SK-N-SH (cell line): ENCODE results near the gene ARMH3. TPM values are rescaled to one million over a fixed set of nuclear protein-coding genes. Genes with fewer than 3 reads are reported as not detected.

ENCODE experiments used
- CTCF ChIA-PET: fragments of 300-600, 350-600 bp; formaldehyde crosslinking; extraction: SDS; loops from one replicate; lab custom pipeline; 2021; lab: Yijun Ruan, JAX
- POLR2A ChIA-PET: fragments of 350-600 bp; sonication (Branson Sonifier 250); formaldehyde crosslinking; extraction: SDS; loops from one replicate; lab custom pipeline; 2020; ENCODE audit warnings: antibody characterized with exemption, inconsistent platforms; lab: Yijun Ruan, JAX
- DNase-seq: peaks from one replicate; pipeline ENCODE4 v3.0.0; 2012
- H2AFZ ChIP-seq: fragments of 200-600 bp; sonication (generic); 2 replicates; pipeline ENCODE4 v1.8.1; 2016; ENCODE audit warnings: antibody characterized with exemption, mild to moderate bottlenecking, low read depth
- H3F3A ChIP-seq: fragments of 200-600 bp; sonication (generic); replicated peaks from 2 replicates; pipeline ENCODE3; 2016; ENCODE audit warnings: antibody characterized with exemption, mild to moderate bottlenecking; ENCODE audit not compliant: insufficient read depth
- H3K27ac ChIP-seq, 2 experiments: fragments of 200-500 bp in 1 of 2; fragments of 200-600 bp in 1 of 2; sonication (Bioruptor generic) in 1 of 2; sonication (generic), shearing (Covaris generic) in 1 of 2; 2 replicates each; pipeline versions ENCODE4 v1.5.1 to v1.6.1; 2014 to 2016; ENCODE audit warnings: low read depth in 2 of 2, inconsistent platforms in 1 of 2, low read length in 1 of 2, mild to moderate bottlenecking in 1 of 2, mixed read lengths in 1 of 2
- H3K27me3 ChIP-seq: fragments of 200-600 bp; sonication (generic), shearing (Covaris generic); 2 replicates; pipeline ENCODE4 v1.6.1; 2016; ENCODE audit warnings: mixed run types; ENCODE audit not compliant: insufficient read depth
- H3K36me3 ChIP-seq, 2 experiments: fragments of 200-500 bp in 1 of 2; fragments of 200-600 bp in 1 of 2; sonication (Bioruptor generic) in 1 of 2; sonication (generic) in 1 of 2; replicated peaks in 1 of 2; 2 replicates each; pipeline versions ENCODE3 to v1.5.1; 2014 to 2016; ENCODE audit warnings: low read length in 1 of 2, mild to moderate bottlenecking in 1 of 2; ENCODE audit not compliant: insufficient read depth in 2 of 2, control insufficient read depth in 1 of 2
- H3K4me1 ChIP-seq, 2 experiments: fragments of 200-500 bp in 1 of 2; fragments of 200-600 bp in 1 of 2; sonication (Bioruptor generic) in 1 of 2; sonication (generic), shearing (Covaris generic) in 1 of 2; 2 replicates each; pipeline versions ENCODE4 v1.5.1 to v1.6.1; 2014 to 2016; ENCODE audit warnings: low read depth in 1 of 2, low read length in 1 of 2, mixed run types in 1 of 2; ENCODE audit not compliant: insufficient read depth in 2 of 2, control insufficient read depth in 1 of 2
- H3K4me2 ChIP-seq: fragments of 200-600 bp; sonication (generic), shearing (Covaris generic); 2 replicates; pipeline ENCODE4 v1.6.1; 2017; ENCODE audit warnings: mixed run types
- H3K4me3 ChIP-seq, 2 experiments: fragments of 200-500 bp in 1 of 2; fragments of 200-600 bp in 1 of 2; sonication (Bioruptor generic) in 1 of 2; sonication (generic), shearing (Covaris generic) in 1 of 2; 2 replicates each; pipeline versions ENCODE4 v1.5.1 to v1.8.1; 2014 to 2016; ENCODE audit warnings: low read depth in 2 of 2, inconsistent platforms in 1 of 2, low read length in 1 of 2, mild to moderate bottlenecking in 1 of 2, mixed read lengths in 1 of 2, moderate library complexity in 1 of 2
- H3K79me2 ChIP-seq: fragments of 200-600 bp; sonication (generic); 2 replicates; pipeline ENCODE4 v1.8.1; 2017; ENCODE audit warnings: mild to moderate bottlenecking; ENCODE audit not compliant: insufficient read depth
- H3K9ac ChIP-seq: fragments of 200-600 bp; sonication (generic); 2 replicates; pipeline ENCODE4 v1.6.1; 2017; ENCODE audit warnings: mixed run types
- H3K9me2 ChIP-seq: fragments of 200-600 bp; sonication (generic); 2 replicates; pipeline ENCODE4 v1.6.1; 2017; ENCODE audit warnings: mixed run types
- H3K9me3 ChIP-seq: fragments of 200-600 bp; sonication (generic); 2 replicates; pipeline ENCODE4 v1.6.1; 2017; ENCODE audit warnings: mixed run types, mild to moderate bottlenecking, moderate library complexity
- H4K20me1 ChIP-seq: fragments of 200-600 bp; sonication (generic); 2 replicates; pipeline ENCODE4 v1.6.1; 2017; ENCODE audit warnings: mild to moderate bottlenecking, mixed run types; ENCODE audit not compliant: insufficient read depth
- CHD2 ChIP-seq: fragments of 150-350 bp; IDR thresholded peaks from 2 replicates; pipeline ENCODE4 v1.6.1; 2018; ENCODE audit warnings: low read length; ENCODE audit not compliant: partially characterized antibody
- ELF1 ChIP-seq: IDR thresholded peaks from 2 replicates; pipeline ENCODE4 v1.4.0; 2012
- EP300 ChIP-seq, 2 experiments: IDR thresholded peaks; 2 replicates each; pipeline versions ENCODE4 v1.4.0 to v1.6.1; 2012; ENCODE audit warnings: borderline replicate concordance in 1 of 2, low read depth in 1 of 2, low read length in 1 of 2
- FOSL2 ChIP-seq: IDR thresholded peaks from 2 replicates; pipeline ENCODE4 v1.4.0; 2012; ENCODE audit warnings: low read depth, mild to moderate bottlenecking, moderate library complexity, borderline replicate concordance
- FOXJ3 ChIP-seq: sonication (generic); formaldehyde crosslinking; IDR thresholded peaks from 2 replicates; pipeline ENCODE4 v1.5.1; 2020; ENCODE audit warnings: mild to moderate bottlenecking, missing genetic modification reagents
- FOXM1 ChIP-seq: IDR thresholded peaks from 2 replicates; pipeline ENCODE4 v1.4.0; 2012; ENCODE audit warnings: low read depth, mild to moderate bottlenecking
- GABPA ChIP-seq: IDR thresholded peaks from 2 replicates; pipeline ENCODE4 v1.4.0; 2012; ENCODE audit warnings: low read depth, mild to moderate bottlenecking
- GATA2 ChIP-seq: sonication (generic); formaldehyde crosslinking; IDR thresholded peaks from 2 replicates; pipeline ENCODE4 v1.5.0; 2020; ENCODE audit warnings: mild to moderate bottlenecking, missing genetic modification reagents
- JUND ChIP-seq: IDR thresholded peaks from 2 replicates; pipeline ENCODE4 v1.4.0; 2012
- NRF1 ChIP-seq: IDR thresholded peaks from 2 replicates; pipeline ENCODE4 v1.6.1; 2012; ENCODE audit warnings: low read depth, mild to moderate bottlenecking, low read length
- POLR2AphosphoS5 ChIP-seq: IDR thresholded peaks from 2 replicates; pipeline ENCODE4 v1.6.1; 2012; ENCODE audit warnings: low read depth, low read length
- RAD21 ChIP-seq: IDR thresholded peaks from 2 replicates; pipeline ENCODE4 v1.6.1; 2012; ENCODE audit warnings: mild to moderate bottlenecking, low read length
- RXRA ChIP-seq: IDR thresholded peaks from 2 replicates; pipeline ENCODE4 v1.4.0; 2012; ENCODE audit warnings: low read depth, mild to moderate bottlenecking, borderline replicate concordance
- TAF1 ChIP-seq: IDR thresholded peaks from 2 replicates; pipeline ENCODE4 v1.6.1; 2012; ENCODE audit warnings: low read depth, mild to moderate bottlenecking, low read length, moderate library complexity, borderline replicate concordance
- TCF12 ChIP-seq: IDR thresholded peaks from 2 replicates; pipeline ENCODE4 v1.4.0; 2012
- WGBS: methylation state at CpG from one replicate; pipeline ENCODE4 v1.1.6; 2017; ENCODE audit warnings: low lambda C conversion rate; 5-methylcytosine and 5-hydroxymethylcytosine counted together
- polyA plus RNA-seq, 3 experiments: library from polyadenylated mRNA; depleted of rRNA; stranded (reverse); fragments of >200 nt; gene quantifications; 2 replicates each; pipeline ENCODE4 v1.2.3, GENCODE V29; 2012
- TF ChIP-seq, protein P1 (sequence below): IDR thresholded peaks from 2 replicates; pipeline ENCODE4 v1.4.0; 2012; ENCODE audit warnings: low read depth
- TF ChIP-seq, protein P2 (sequence below): IDR thresholded peaks from 2 replicates; pipeline ENCODE4 v1.4.0; 2012; ENCODE audit warnings: low read depth, borderline replicate concordance
- TF ChIP-seq, protein P3 (sequence below): fragments of 200-600 bp; sonication (generic); IDR thresholded peaks from 2 replicates; pipeline ENCODE4 v1.6.1; 2017; ENCODE audit warnings: antibody characterized with exemption, mild to moderate bottlenecking, moderate library complexity
- TF ChIP-seq, protein P4 (sequence below): IDR thresholded peaks from 2 replicates; pipeline ENCODE4; 2012
- TF ChIP-seq, protein P5 (sequence below): IDR thresholded peaks from 2 replicates; pipeline ENCODE4 v1.6.1; 2012; ENCODE audit warnings: mild to moderate bottlenecking, low read depth, low read length, moderate library complexity

Gene ARMH3
- polyA plus RNA-seq, 1 of the 3 experiments (the other 2 are of a cell fraction): 12.1 TPM

DNA sequence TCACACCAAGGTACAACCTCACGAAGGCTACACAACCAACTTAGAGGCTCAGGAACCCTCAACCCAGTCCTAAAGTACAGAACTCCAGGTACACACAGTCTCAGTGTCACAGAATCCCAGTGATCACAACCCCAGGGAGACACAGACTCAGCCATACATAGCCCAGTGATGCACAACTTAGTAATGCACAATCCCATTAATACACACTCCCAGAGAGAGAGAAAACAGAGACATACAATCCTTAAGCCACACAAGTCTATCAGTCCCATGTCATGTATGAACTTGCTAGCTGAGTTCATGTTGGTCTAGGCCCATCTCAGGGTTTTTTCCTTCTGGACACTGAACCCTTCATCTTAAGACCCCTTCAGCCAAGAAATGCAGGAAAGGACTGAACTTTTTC is 217.0 kb downstream of the ARMH3 start:
- peaks cover 5% of the 10 kb centered on the region; the same call in 1 of the 2 replicates for H3K79me2 ChIP-seq
- no peaks in the 10 kb centered on the region for H3K36me3 ChIP-seq
- H3F3A ChIP-seq: peaks cover 8% of the 10 kb centered on the region
- no peak for DNase-seq
- 0 out of 2 replicates have a peak, but pooled peaks cover 4% of the 10 kb centered on the region for H4K20me1 ChIP-seq
- no peak overlapping the region for H3K27ac ChIP-seq
- H3K9me2 ChIP-seq: no peaks in the 10 kb centered on the region
- no peak overlapping the region for H2AFZ ChIP-seq
- peaks cover 0 to 14% of the 10 kb centered on the region in 2 experiments; a peak in 1 of 4 replicates for H3K4me1 ChIP-seq
- ChIA-PET POLR2A (interaction anchor here (1.6 kb wide), 1 partner anchor 171 kb away, joined by 5 read pairs; no protein-coding TSS in a partner anchor), CTCF (interaction anchor here (1.1 to 13.4 kb wide), 6 partner anchors 17 to 234 kb away, joined by 4 to 301 read pairs (median 76); no protein-coding TSS in a partner anchor)
- no peaks in the 10 kb centered on the region for H3K27me3 ChIP-seq
- 100% methylated on average over 1 of the region's 1 CpG for WGBS
- H3K4me3 ChIP-seq: no peak overlapping the region
- H3K9ac ChIP-seq: no peak overlapping the region
- no peak for TF ChIP-seq FOXM1
- TF ChIP-seq CHD2: no peak
- TF ChIP-seq FOXJ3 (CRISPR knock-in tag): no peak
- TF ChIP-seq, protein P1, sequence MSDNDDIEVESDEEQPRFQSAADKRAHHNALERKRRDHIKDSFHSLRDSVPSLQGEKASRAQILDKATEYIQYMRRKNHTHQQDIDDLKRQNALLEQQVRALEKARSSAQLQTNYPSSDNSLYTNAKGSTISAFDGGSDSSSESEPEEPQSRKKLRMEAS: no peak
- no peak for TF ChIP-seq FOSL2
- no peak for TF ChIP-seq RXRA
- TF ChIP-seq, protein P2, sequence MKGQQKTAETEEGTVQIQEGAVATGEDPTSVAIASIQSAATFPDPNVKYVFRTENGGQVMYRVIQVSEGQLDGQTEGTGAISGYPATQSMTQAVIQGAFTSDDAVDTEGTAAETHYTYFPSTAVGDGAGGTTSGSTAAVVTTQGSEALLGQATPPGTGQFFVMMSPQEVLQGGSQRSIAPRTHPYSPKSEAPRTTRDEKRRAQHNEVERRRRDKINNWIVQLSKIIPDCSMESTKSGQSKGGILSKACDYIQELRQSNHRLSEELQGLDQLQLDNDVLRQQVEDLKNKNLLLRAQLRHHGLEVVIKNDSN: no peak
- no peak for TF ChIP-seq JUND
- TF ChIP-seq, protein P3, sequence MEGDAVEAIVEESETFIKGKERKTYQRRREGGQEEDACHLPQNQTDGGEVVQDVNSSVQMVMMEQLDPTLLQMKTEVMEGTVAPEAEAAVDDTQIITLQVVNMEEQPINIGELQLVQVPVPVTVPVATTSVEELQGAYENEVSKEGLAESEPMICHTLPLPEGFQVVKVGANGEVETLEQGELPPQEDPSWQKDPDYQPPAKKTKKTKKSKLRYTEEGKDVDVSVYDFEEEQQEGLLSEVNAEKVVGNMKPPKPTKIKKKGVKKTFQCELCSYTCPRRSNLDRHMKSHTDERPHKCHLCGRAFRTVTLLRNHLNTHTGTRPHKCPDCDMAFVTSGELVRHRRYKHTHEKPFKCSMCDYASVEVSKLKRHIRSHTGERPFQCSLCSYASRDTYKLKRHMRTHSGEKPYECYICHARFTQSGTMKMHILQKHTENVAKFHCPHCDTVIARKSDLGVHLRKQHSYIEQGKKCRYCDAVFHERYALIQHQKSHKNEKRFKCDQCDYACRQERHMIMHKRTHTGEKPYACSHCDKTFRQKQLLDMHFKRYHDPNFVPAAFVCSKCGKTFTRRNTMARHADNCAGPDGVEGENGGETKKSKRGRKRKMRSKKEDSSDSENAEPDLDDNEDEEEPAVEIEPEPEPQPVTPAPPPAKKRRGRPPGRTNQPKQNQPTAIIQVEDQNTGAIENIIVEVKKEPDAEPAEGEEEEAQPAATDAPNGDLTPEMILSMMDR: no peak
- TF ChIP-seq NRF1: no peak
- no peak for TF ChIP-seq RAD21
- no peak overlapping the region for H3K4me2 ChIP-seq
- H3K9me3 ChIP-seq: no peaks in the 10 kb centered on the region

DNA sequence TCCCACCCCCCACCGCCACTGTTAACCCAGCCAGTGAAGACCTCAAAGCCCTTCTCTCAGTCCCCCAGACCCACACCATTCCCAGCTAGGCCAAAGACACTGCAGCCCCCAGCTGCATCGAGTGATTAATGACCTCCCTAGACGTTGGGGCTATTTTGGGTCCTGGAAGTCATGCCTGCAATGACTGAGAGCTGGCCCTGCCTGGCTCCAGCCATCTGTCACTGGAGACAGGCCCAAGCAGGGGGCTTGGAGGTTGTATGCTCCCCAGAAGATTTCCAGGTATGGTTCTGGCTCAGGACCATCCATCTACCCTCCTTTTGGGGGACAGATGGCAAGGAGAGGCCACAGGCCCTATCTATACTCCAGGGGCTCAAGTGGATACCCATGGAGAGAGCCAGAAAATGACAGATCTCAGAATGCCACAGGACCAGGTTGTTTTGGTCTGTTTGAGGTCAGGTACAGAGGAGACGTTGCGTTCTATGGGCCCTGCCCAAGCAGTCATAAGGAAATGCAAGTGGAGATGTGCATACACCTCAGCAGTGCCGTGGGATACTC is 217.5 kb downstream of the ARMH3 start:
- Histone ChIP-seq H3K9me2 (no peaks in the 10 kb centered on the region), H3K27ac (no peak overlapping the region), H3K36me3 (no peaks in the 10 kb centered on the region), H3K27me3 (no peaks in the 10 kb centered on the region), H3F3A (peaks cover 8% of the 10 kb centered on the region), H3K4me1 (peaks cover 0 to 13% of the 10 kb centered on the region in 2 experiments; a peak in 1 of 4 replicates), H3K79me2 (peaks cover 5% of the 10 kb centered on the region; the same call in 1 of the 2 replicates), H3K4me3 (no peak overlapping the region), H3K9me3 (no peaks in the 10 kb centered on the region), H2AFZ (no peak overlapping the region), H3K9ac (no peak overlapping the region), H4K20me1 (0 out of 2 replicates have a peak, but pooled peaks cover 4% of the 10 kb centered on the region), H3K4me2 (no peak overlapping the region)
- ChIA-PET CTCF (interaction anchor here (0.8 to 13.4 kb wide), 4 partner anchors 19 to 234 kb away, joined by 3 to 301 read pairs (median 88); partner anchors contain the start of gene OGA), POLR2A (no interaction called here)
- WGBS: 96% methylated on average over 5 of the region's 6 CpGs
- DNase-seq: no peak
- no peak for TF ChIP-seq RAD21
- TF ChIP-seq, protein P4, sequence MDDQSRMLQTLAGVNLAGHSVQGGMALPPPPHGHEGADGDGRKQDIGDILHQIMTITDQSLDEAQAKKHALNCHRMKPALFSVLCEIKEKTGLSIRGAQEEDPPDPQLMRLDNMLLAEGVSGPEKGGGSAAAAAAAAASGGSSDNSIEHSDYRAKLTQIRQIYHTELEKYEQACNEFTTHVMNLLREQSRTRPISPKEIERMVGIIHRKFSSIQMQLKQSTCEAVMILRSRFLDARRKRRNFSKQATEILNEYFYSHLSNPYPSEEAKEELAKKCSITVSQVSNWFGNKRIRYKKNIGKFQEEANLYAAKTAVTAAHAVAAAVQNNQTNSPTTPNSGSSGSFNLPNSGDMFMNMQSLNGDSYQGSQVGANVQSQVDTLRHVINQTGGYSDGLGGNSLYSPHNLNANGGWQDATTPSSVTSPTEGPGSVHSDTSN: no peak
- TF ChIP-seq POLR2AphosphoS5: no peak
- TF ChIP-seq NRF1: no peak
- TF ChIP-seq, protein P5, sequence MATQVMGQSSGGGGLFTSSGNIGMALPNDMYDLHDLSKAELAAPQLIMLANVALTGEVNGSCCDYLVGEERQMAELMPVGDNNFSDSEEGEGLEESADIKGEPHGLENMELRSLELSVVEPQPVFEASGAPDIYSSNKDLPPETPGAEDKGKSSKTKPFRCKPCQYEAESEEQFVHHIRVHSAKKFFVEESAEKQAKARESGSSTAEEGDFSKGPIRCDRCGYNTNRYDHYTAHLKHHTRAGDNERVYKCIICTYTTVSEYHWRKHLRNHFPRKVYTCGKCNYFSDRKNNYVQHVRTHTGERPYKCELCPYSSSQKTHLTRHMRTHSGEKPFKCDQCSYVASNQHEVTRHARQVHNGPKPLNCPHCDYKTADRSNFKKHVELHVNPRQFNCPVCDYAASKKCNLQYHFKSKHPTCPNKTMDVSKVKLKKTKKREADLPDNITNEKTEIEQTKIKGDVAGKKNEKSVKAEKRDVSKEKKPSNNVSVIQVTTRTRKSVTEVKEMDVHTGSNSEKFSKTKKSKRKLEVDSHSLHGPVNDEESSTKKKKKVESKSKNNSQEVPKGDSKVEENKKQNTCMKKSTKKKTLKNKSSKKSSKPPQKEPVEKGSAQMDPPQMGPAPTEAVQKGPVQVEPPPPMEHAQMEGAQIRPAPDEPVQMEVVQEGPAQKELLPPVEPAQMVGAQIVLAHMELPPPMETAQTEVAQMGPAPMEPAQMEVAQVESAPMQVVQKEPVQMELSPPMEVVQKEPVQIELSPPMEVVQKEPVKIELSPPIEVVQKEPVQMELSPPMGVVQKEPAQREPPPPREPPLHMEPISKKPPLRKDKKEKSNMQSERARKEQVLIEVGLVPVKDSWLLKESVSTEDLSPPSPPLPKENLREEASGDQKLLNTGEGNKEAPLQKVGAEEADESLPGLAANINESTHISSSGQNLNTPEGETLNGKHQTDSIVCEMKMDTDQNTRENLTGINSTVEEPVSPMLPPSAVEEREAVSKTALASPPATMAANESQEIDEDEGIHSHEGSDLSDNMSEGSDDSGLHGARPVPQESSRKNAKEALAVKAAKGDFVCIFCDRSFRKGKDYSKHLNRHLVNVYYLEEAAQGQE: no peak
- no peak for TF ChIP-seq EP300 (IDR thresholded peaks at IDR 0.05; ENCODE audit: borderline replicate concordance in 1 of 2, low read depth in 1 of 2, low read length in 1 of 2)
- TF ChIP-seq GABPA: no peak
- TF ChIP-seq ELF1: no peak
- no peak for TF ChIP-seq GATA2 (CRISPR knock-in tag)
- no peak for TF ChIP-seq TAF1
- TF ChIP-seq TCF12: no peak
- no peak for TF ChIP-seq FOXM1
- TF ChIP-seq RXRA: no peak
